A549 (cell line): ENCODE data around the gene GNPDA1. TPM values are rescaled to one million over a fixed set of nuclear protein-coding genes. Genes with fewer than 3 reads are reported as not detected.

Source experiments
- ATAC-seq, 2 experiments: fragments of 200-7000 bp in 1 of 2; fragments of >200 bp in 1 of 2; cut with Nextera tagmentation in 1 of 2; cut with Tn5 transposase in 1 of 2; 3 replicates each; pipeline versions ENCODE4 v1.8.0 to v1.9.1; 2018 to 2020; ENCODE audit warnings: mild to moderate bottlenecking in 1 of 2, moderate library complexity in 1 of 2
- CTCF ChIA-PET: fragments of 300-600 bp; sonication (Branson Sonifier 250); formaldehyde crosslinking; extraction: SDS; loops from one replicate; lab custom pipeline; 2021; ENCODE audit warnings: antibody characterized with exemption, inconsistent platforms; lab: Yijun Ruan, JAX
- POLR2A ChIA-PET: fragments of 350-600 bp; formaldehyde crosslinking; extraction: SDS; loops from one replicate; lab custom pipeline; 2021; ENCODE audit warnings: antibody characterized with exemption, inconsistent platforms; lab: Yijun Ruan, JAX
- DNase-seq, 2 experiments: peaks; one replicate each; pipeline versions ENCODE4 v3.0.0 to v3.0.0-alpha.2; 2011 to 2016; ENCODE audit warnings: low read depth in 1 of 2, low spot score in 1 of 2
- FAIRE-seq: peaks from 2 replicates; lab custom pipeline; 2011; peaks lifted over from hg19 to GRCh38; lab: Jason Lieb, UNC
- H3K27ac ChIP-seq, 2 experiments: fragments of >200 bp; sonication (Bioruptor Twin); formaldehyde crosslinking; 3 replicates each; pipeline ENCODE4 v1.5.1; 2016 to 2017
- H3K4me1 ChIP-seq: fragments of >200 bp; sonication (Bioruptor Twin); formaldehyde crosslinking; 3 replicates; pipeline ENCODE4 v1.6.1; 2016
- H3K4me2 ChIP-seq: fragments of >200 bp; sonication (Bioruptor Twin); formaldehyde crosslinking; 3 replicates; pipeline ENCODE4 v1.6.1; 2016
- H3K4me3 ChIP-seq: fragments of >200 bp; sonication (Bioruptor Twin); formaldehyde crosslinking; 3 replicates; pipeline ENCODE4 v1.5.1; 2016
- H3K9me3 ChIP-seq: fragments of >200 bp; sonication (Bioruptor Twin); formaldehyde crosslinking; 3 replicates; pipeline ENCODE4 v1.6.1; 2016
- CBX2 ChIP-seq: fragments of 200-600 bp; sonication (generic); IDR thresholded peaks from 2 replicates; pipeline ENCODE4 v1.6.1; 2016; ENCODE audit warnings: low read depth, mild to moderate bottlenecking, borderline replicate concordance
- CBX8 ChIP-seq: fragments of 200-600 bp; sonication (generic); IDR thresholded peaks from 2 replicates; pipeline ENCODE4 v1.6.1; 2016
- CHD4 ChIP-seq: fragments of 200-600 bp; sonication (generic); IDR thresholded peaks from 2 replicates; pipeline ENCODE4 v1.6.1; 2016; ENCODE audit warnings: antibody characterized with exemption, mild to moderate bottlenecking, borderline replicate concordance
- EP300 ChIP-seq, 2 experiments: fragments of >200 bp; sonication (Bioruptor Twin); formaldehyde crosslinking; IDR thresholded peaks; 2 replicates in 1 of 2; 3 replicates in 1 of 2; pipeline ENCODE4 v1.6.1; 2016 to 2017
- ESRRA ChIP-seq: fragments of 150-350 bp; IDR thresholded peaks from 2 replicates; pipeline ENCODE4 v1.6.1; 2014; ENCODE audit warnings: mild to moderate bottlenecking, low read length, borderline replicate concordance
- FOXS1 ChIP-seq: fragments of 250-450 bp; sonication (Bioruptor Pico); IDR thresholded peaks from 2 replicates; pipeline ENCODE4 v1.5.0; 2020; ENCODE audit warnings: mild to moderate bottlenecking, moderate library complexity
- GATA3 ChIP-seq: IDR thresholded peaks from 2 replicates; pipeline ENCODE4 v1.6.1; 2012; ENCODE audit warnings: borderline replicate concordance
- HOXA7 ChIP-seq: fragments of 250-450 bp; sonication (Bioruptor Pico); IDR thresholded peaks from 2 replicates; pipeline ENCODE4 v1.5.0; 2020; ENCODE audit warnings: mild to moderate bottlenecking, moderate library complexity
- HOXB13 ChIP-seq: fragments of 250-450 bp; sonication (Bioruptor Pico); IDR thresholded peaks from 2 replicates; pipeline ENCODE4 v1.5.0; 2020; ENCODE audit warnings: low read depth, mild to moderate bottlenecking, moderate library complexity
- JUN ChIP-seq, 2 experiments: fragments of >200 bp; sonication (Bioruptor Twin); formaldehyde crosslinking; IDR thresholded peaks; 2 replicates in 1 of 2; 3 replicates in 1 of 2; pipeline ENCODE4 v1.6.1; 2016 to 2017
- KDM5A ChIP-seq: fragments of 200-600 bp; sonication (generic); IDR thresholded peaks from 2 replicates; pipeline ENCODE4 v1.6.1; 2016; ENCODE audit warnings: antibody characterized with exemption, mild to moderate bottlenecking
- MAZ ChIP-seq: fragments of 150-350 bp; IDR thresholded peaks from 2 replicates; pipeline ENCODE4 v1.6.1; 2014; ENCODE audit warnings: antibody characterized with exemption, low read depth, low read length, borderline replicate concordance
- NFE2L2 ChIP-seq: fragments of 150-350 bp; conservative IDR thresholded peaks from 2 replicates; pipeline ENCODE4 v1.6.1; 2014; ENCODE audit warnings: low read length
- NR3C1 ChIP-seq: fragments of >200 bp; sonication (Bioruptor Twin); formaldehyde crosslinking; IDR thresholded peaks from 3 replicates; pipeline ENCODE4 v1.6.1; 2017
- PHF8 ChIP-seq: fragments of 200-600 bp; sonication (generic); IDR thresholded peaks from 2 replicates; pipeline ENCODE4 v1.6.1; 2016; ENCODE audit warnings: low read depth, mild to moderate bottlenecking, antibody characterized with exemption, moderate library complexity, borderline replicate concordance
- POLR2AphosphoS2 ChIP-seq: conservative IDR thresholded peaks from 2 replicates; pipeline ENCODE4 v1.6.1; 2012; ENCODE audit warnings: low read length, improper control_type of control experiment, inconsistent platforms
- RARB ChIP-seq: fragments of 250-450 bp; sonication (Bioruptor Pico); IDR thresholded peaks from 2 replicates; pipeline ENCODE4 v1.8.0; 2021; ENCODE audit warnings: mild to moderate bottlenecking, moderate library complexity
- SREBF2 ChIP-seq: fragments of 450-650 bp; IDR thresholded peaks from 2 replicates; pipeline ENCODE4 v1.6.1; 2014; ENCODE audit warnings: mild to moderate bottlenecking, moderate library complexity
- ZC3H11A ChIP-seq: fragments of 450-650 bp; IDR thresholded peaks from 2 replicates; pipeline ENCODE4 v1.6.1; 2014; ENCODE audit warnings: antibody characterized with exemption, mild to moderate bottlenecking
- ZFP36 ChIP-seq: fragments of 450-650 bp; IDR thresholded peaks from 2 replicates; pipeline ENCODE4 v1.6.1; 2014; ENCODE audit warnings: borderline replicate concordance; ENCODE audit not compliant: partially characterized antibody
- ZNF302 ChIP-seq: fragments of 250-450 bp; sonication (Bioruptor Pico); IDR thresholded peaks from 2 replicates; pipeline ENCODE4 v1.9.0; 2021; ENCODE audit warnings: inconsistent platforms, mild to moderate bottlenecking, moderate library complexity
- ZSCAN20 ChIP-seq: fragments of 250-450 bp; sonication (Bioruptor Pico); IDR thresholded peaks from 2 replicates; pipeline ENCODE4 v1.8.0; 2022; ENCODE audit warnings: mild to moderate bottlenecking, moderate library complexity
- WGBS: methylation state at CpG from one replicate; pipeline ENCODE4 v1.1.6; 2017; ENCODE audit errors: missing lambda C conversion rate; 5-methylcytosine and 5-hydroxymethylcytosine counted together
- polyA plus RNA-seq, 4 experiments: library from polyadenylated mRNA; depleted of rRNA in 3 of 4; stranded (reverse); fragments of >200 nt; fragmentation: RNase III in 1 of 4; extraction: RNeasy Plus Mini Kit Qiagen cat#74134 plus additional on column Dnase treatment in 1 of 4; gene quantifications; 2 replicates in 3 of 4; 3 replicates in 1 of 4; pipeline ENCODE4 v1.2.3, GENCODE V29; 2011 to 2017
- TF ChIP-seq, protein P1 (sequence below): IDR thresholded peaks from 2 replicates; pipeline ENCODE4 v1.6.1; 2012
- TF ChIP-seq, protein P2 (sequence below): fragments of >200 bp; sonication (Bioruptor Twin); formaldehyde crosslinking; IDR thresholded peaks from 3 replicates; pipeline ENCODE4 v1.6.1; 2016

GNPDA1 gene
- polyA plus RNA-seq, 2 of the 4 experiments (the other 2 are of a cell fraction): 17.1 to 53.2 TPM

DNA sequence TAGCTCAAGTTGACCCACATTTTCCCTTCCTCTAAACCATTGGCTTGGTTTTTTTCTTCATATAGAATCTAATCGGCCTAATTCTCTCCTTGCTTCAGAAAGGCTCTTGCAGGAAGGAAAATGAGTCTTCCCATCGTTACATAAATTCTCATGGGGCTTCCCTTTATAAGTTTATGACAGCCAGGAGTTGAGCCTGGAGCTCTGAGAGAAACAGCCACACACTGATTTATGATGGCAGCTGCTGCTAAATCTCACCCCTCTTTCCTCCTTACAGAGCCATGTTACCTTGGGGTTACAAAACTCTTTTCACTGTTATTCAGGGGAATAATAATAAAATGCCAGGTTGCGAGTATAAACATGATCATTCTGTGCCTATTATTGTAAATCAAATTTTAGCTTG lies 49.1 kb downstream of the GNPDA1 start:
- DNase-seq: no peak
- Histone ChIP-seq H3K27ac (no peak overlapping the region), H3K9me3 (no peaks in the 10 kb centered on the region), H3K4me2 (no peak overlapping the region), H3K4me1 (peaks cover 8% of the 10 kb centered on the region; the same call in 1 of the 3 replicates), H3K4me3 (no peak overlapping the region)
- WGBS: 44% methylated on average over 3 of the region's 3 CpGs
- TF ChIP-seq ZSCAN20 (CRISPR knock-in tag) (no peak), PHF8 (no peak), FOXS1 (CRISPR knock-in tag) (no peak), NFE2L2 (no peak), MAZ (no peak), NR3C1 (no peak), HOXA7 (CRISPR knock-in tag) (no peak), EP300 (IDR thresholded peaks at IDR 0.05) (no peak), ZFP36 (no peak), SREBF2 (no peak), HOXB13 (CRISPR knock-in tag) (no peak), ZC3H11A (no peak), CHD4 (no peak), JUN (IDR thresholded peaks at IDR 0.05) (no peak), ZNF302 (CRISPR knock-in tag) (no peak), GATA3 (no peak), CBX2 (no peak)
- TF ChIP-seq, protein P1, sequence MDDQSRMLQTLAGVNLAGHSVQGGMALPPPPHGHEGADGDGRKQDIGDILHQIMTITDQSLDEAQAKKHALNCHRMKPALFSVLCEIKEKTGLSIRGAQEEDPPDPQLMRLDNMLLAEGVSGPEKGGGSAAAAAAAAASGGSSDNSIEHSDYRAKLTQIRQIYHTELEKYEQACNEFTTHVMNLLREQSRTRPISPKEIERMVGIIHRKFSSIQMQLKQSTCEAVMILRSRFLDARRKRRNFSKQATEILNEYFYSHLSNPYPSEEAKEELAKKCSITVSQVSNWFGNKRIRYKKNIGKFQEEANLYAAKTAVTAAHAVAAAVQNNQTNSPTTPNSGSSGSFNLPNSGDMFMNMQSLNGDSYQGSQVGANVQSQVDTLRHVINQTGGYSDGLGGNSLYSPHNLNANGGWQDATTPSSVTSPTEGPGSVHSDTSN: no peak
- TF ChIP-seq, protein P2, sequence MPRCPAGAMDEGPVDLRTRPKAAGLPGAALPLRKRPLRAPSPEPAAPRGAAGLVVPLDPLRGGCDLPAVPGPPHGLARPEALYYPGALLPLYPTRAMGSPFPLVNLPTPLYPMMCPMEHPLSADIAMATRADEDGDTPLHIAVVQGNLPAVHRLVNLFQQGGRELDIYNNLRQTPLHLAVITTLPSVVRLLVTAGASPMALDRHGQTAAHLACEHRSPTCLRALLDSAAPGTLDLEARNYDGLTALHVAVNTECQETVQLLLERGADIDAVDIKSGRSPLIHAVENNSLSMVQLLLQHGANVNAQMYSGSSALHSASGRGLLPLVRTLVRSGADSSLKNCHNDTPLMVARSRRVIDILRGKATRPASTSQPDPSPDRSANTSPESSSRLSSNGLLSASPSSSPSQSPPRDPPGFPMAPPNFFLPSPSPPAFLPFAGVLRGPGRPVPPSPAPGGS: no peak
- POLR2A ChIA-PET: no interaction called here
- FAIRE-seq: no peak
- ATAC-seq: no peak
- CTCF ChIA-PET: interaction anchor here (0.5 to 17.2 kb wide), 7 partner anchors 37 to 270 kb away, joined by 3 to 325 read pairs (median 4); no protein-coding TSS in a partner anchor

DNA sequence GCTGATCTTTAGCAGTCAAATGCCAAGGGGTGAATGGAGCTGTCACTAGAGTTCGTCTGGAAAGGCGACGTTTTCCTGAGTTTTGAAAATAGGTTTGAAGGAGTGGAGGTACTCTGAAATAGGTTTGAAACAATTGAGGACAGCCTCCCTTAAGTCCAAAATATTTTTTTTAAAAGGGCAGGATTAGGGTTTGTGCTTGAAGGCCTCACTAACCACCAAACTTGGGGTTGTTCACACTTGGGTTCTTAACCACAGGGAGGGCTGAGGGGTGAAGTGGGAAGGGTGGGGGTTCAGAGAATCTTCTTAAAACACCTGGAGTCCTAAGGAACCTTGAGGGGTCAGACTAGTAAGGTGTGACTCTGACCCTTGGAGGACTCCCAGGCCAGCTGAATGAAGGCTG lies 51.4 kb downstream of the GNPDA1 start:
- peaks cover 4% of the 10 kb centered on the region; the same call in 1 of the 3 replicates for H3K4me1 ChIP-seq
- no peaks in the 10 kb centered on the region for H3K9me3 ChIP-seq
- no peak overlapping the region for H3K27ac ChIP-seq
- no peak overlapping the region for H3K4me3 ChIP-seq
- ATAC-seq (no peak), DNase-seq (no peak), FAIRE-seq (no peak)
- 94% methylated on average over 3 of the region's 3 CpGs for WGBS
- CTCF ChIA-PET: interaction anchor here (0.6 to 17.2 kb wide), 69 partner anchors 9 to 550 kb away, joined by 3 to 325 read pairs (median 6); partner anchors contain the start of genes ARAP3, DELE1, GNPDA1 and PCDH1
- TF ChIP-seq KDM5A (no peak), CBX8 (no peak), POLR2AphosphoS2 (no peak), NFE2L2 (no peak), RARB (CRISPR knock-in tag) (no peak), EP300 (IDR thresholded peaks at IDR 0.05) (no peak), CBX2 (no peak), ESRRA (no peak)
- TF ChIP-seq, all 56 proteins: peak for 0
- no peak overlapping the region; the same call in 2 of the 3 replicates for H3K4me2 ChIP-seq
- POLR2A ChIA-PET: interaction anchor here (1.5 kb wide), 1 partner anchor 8 kb away, joined by 9 read pairs; the partner anchor contains the start of gene RNF14
